ENCODE results near the gene MIOX.

DNA sequence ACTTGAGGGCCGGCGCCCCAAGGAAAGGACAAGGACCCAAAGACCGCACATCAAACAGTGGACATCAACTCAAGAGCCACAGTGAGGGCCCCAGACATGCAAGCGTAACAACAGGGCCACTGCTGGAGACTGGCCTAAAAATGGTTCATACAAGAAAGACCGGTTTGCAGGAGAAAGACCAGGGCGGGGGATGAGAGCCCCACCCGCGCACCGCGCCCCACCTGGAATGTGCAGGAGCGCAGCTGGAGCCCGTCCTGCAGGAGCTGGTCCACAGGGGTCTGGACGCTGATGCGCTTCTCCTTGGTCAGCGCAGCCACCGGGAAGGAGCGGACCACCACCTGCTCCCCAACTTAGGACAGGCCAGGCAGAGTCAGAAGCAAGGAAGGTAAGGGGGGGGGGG is 25.7 kb upstream of the MIOX start:
- no peak for TF ChIP-seq EZH2 (IDR thresholded peaks at IDR 0.05; ENCODE audit: borderline replicate concordance, control insufficient read depth, low read depth, low read length)
- no peak for TF ChIP-seq TAF1 (IDR thresholded peaks at IDR 0.05; ENCODE audit: borderline replicate concordance, low read depth, low read length)
